OCI-LY3 (cell line): ENCODE data around the gene CYP24A1.

Experiments
- EZH2phosphoT487 ChIP-seq: fragments of 200-600 bp; shearing (Covaris generic); IDR thresholded peaks from 2 replicates; pipeline ENCODE4 v1.6.1; 2018; ENCODE audit warnings: antibody characterized with exemption, mixed run types, low read depth
- TF ChIP-seq, protein P1 (sequence below): fragments of 200-600, 300-600 bp; sonication (generic); IDR thresholded peaks from 2 replicates; pipeline ENCODE4 v1.5.1; 2014; ENCODE audit warnings: antibody characterized with exemption, low read length, low read depth

DNA sequence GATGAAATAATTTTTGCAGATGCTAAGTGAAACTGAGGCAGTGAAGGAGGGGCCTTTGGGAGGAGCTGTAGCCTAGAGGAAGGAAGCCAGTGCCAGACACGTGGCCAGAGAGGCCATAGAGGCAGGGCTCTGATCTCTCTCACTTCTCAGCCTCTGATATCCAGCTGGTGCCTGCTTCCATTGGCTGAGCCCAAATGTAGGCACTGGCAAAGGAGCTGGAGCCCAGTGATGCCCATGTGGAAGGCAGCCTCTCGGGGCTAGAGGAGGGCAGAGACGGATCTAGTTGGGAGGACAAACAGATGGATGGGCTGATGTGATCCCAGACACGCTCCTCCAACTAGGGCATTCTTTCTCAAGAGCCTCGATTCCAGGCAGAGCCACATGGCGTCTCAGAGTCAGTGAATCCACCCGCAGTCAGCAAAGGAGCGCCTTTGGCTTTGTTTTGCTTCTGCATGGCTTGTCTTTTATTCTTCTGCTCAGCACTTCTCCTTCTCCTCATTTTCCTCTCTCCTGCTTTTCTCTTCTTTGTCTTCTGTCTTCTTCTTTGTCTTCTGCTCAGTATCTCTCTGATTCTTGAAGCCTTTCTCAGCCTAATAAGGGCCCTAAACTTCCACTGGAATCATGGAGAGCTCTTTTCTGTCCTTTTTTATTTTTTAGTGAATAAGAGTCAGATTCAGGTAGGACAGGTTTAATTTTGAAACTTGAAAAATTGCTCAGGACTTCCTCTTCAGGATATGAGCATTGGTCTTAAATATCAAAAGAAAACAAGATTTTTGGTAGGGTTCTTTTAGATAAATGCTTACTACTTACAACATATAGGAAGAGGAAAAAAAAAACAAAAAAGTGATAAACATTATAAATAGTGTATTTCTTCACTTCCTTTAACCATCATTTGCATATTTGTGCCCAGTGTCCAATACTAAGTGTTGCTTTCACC is 41.8 kb downstream of the CYP24A1 start:
- TF ChIP-seq, protein P1, sequence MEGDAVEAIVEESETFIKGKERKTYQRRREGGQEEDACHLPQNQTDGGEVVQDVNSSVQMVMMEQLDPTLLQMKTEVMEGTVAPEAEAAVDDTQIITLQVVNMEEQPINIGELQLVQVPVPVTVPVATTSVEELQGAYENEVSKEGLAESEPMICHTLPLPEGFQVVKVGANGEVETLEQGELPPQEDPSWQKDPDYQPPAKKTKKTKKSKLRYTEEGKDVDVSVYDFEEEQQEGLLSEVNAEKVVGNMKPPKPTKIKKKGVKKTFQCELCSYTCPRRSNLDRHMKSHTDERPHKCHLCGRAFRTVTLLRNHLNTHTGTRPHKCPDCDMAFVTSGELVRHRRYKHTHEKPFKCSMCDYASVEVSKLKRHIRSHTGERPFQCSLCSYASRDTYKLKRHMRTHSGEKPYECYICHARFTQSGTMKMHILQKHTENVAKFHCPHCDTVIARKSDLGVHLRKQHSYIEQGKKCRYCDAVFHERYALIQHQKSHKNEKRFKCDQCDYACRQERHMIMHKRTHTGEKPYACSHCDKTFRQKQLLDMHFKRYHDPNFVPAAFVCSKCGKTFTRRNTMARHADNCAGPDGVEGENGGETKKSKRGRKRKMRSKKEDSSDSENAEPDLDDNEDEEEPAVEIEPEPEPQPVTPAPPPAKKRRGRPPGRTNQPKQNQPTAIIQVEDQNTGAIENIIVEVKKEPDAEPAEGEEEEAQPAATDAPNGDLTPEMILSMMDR: no peak
- TF ChIP-seq EZH2phosphoT487: no peak
